Stimulated activated CD8-positive, alpha-beta memory T cell treated with anti-CD3 and anti-CD28 coated beads, Interleukin-12 subunit alpha, Interleukin-12 subunit beta, amount 100 ng/mL, for 24 hours (primary cell): ENCODE data around the gene SERPINE2.

Source experiments
- DNase-seq: peaks from one replicate; pipeline ENCODE4 v3.0.0-alpha.2; 2020; ENCODE audit errors: extremely low read depth

Gene SERPINE2

GRCh38 chr2:224042191-224042696, 3.2 kb upstream of the SERPINE2 start:
- no peak for DNase-seq

- no peak for DNase-seq
These were observed 2.5 kb upstream of the SERPINE2 start for GRCh38 chr2:224041554-224041953.

GRCh38 chr2:224040753-224041152, 1.7 kb upstream of the SERPINE2 start:
- no peak for DNase-seq

GRCh38 chr2:224039770-224040440, 819 bp upstream of the SERPINE2 start:
- DNase-seq = no peak

- DNase-seq = no peak
These were observed 331 bp downstream of the SERPINE2 start for GRCh38 chr2:224038830-224039079.

GRCh38 chr2:224038049-224038829, 847 bp downstream of the SERPINE2 start:
- DNase-seq = no peak

GRCh38 chr2:224036731-224037361, 2.2 kb downstream of the SERPINE2 start:
- no peak for DNase-seq

GRCh38 chr2:224034017-224034416, 5.1 kb downstream of the SERPINE2 start:
- DNase-seq = no peak

GRCh38 chr2:224033601-224034000, 5.5 kb downstream of the SERPINE2 start:
- no peak for DNase-seq

- no peak for DNase-seq
These were observed 6.8 kb downstream of the SERPINE2 start for GRCh38 chr2:224032283-224032682.

- DNase-seq = no peak
These were observed 7.6 kb downstream of the SERPINE2 start for GRCh38 chr2:224031358-224031970.

GRCh38 chr2:224030786-224031185, 8.3 kb downstream of the SERPINE2 start:
- DNase-seq = no peak

GRCh38 chr2:224029876-224030275, 9.2 kb downstream of the SERPINE2 start:
- no peak for DNase-seq

- DNase-seq = no peak
These were observed 11.2 kb downstream of the SERPINE2 start for GRCh38 chr2:224027931-224028330.

GRCh38 chr2:224027070-224027469, 12.0 kb downstream of the SERPINE2 start:
- no peak for DNase-seq

GRCh38 chr2:224025874-224026273, 13.2 kb downstream of the SERPINE2 start:
- no peak for DNase-seq

GRCh38 chr2:224024270-224024669, 14.8 kb downstream of the SERPINE2 start:
- DNase-seq = no peak

- no peak for DNase-seq
These were observed 15.9 kb downstream of the SERPINE2 start for GRCh38 chr2:224023188-224023587.

- DNase-seq = no peak
These were observed 16.6 kb downstream of the SERPINE2 start for GRCh38 chr2:224022486-224022885.

GRCh38 chr2:224020523-224020922, 18.6 kb downstream of the SERPINE2 start:
- no peak for DNase-seq

GRCh38 chr2:224017957-224018356, 21.1 kb downstream of the SERPINE2 start:
- DNase-seq = no peak

GRCh38 chr2:224016963-224017362, 22.1 kb downstream of the SERPINE2 start:
- no peak for DNase-seq

GRCh38 chr2:224014336-224014735, 24.8 kb downstream of the SERPINE2 start:
- DNase-seq = no peak
